Spinal cord (tissue), 10 donors: ENCODE measurements around the gene CHST3. TPM values are rescaled to one million over a fixed set of nuclear protein-coding genes. Genes with fewer than 3 reads are reported as not detected.

ENCODE experiments used
- DNase-seq, 6 donors: peaks; one replicate each; pipeline versions ENCODE4 v3.0.0 to v3.0.0-alpha.2; 2013 to 2015; ENCODE audit warnings: low spot score in 6 of 6, low read depth in 4 of 6
- H3K27ac ChIP-seq: one replicate; pipeline ENCODE4 v1.5.1; 2013; ENCODE audit warnings: low read depth, low read length, control low read depth
- H3K27me3 ChIP-seq: one replicate; pipeline ENCODE4 v1.6.1; 2013; ENCODE audit warnings: low read length; ENCODE audit not compliant: control insufficient read depth, insufficient read depth
- H3K36me3 ChIP-seq: one replicate; pipeline ENCODE4 v1.6.1; 2013; ENCODE audit warnings: low read length; ENCODE audit not compliant: control insufficient read depth, insufficient read depth
- H3K4me1 ChIP-seq: one replicate; pipeline ENCODE4 v1.6.1; 2013; ENCODE audit warnings: low read length; ENCODE audit not compliant: control insufficient read depth, insufficient read depth
- H3K4me3 ChIP-seq: one replicate; pipeline ENCODE4 v1.5.1; 2013; ENCODE audit warnings: low read depth, low read length, control low read depth
- H3K9me3 ChIP-seq: one replicate; pipeline ENCODE4 v1.6.1; 2013; ENCODE audit warnings: low read length; ENCODE audit not compliant: control insufficient read depth, insufficient read depth
- WGBS: methylation state at CpG from one replicate; pipeline ENCODE4 v1.1.5; 2013; ENCODE audit warnings: missing lambda C conversion rate; ENCODE audit not compliant: insufficient coverage; 5-methylcytosine and 5-hydroxymethylcytosine counted together
- polyA plus RNA-seq, 2 donors: library from polyadenylated mRNA; unstranded; fragments of 120-200 nt; gene quantifications; one replicate each; pipeline ENCODE4 v1.2.1, GENCODE V29; 2013; ENCODE audit not compliant: insufficient read length in 2 of 2
- total RNA-seq, 2 donors: library from RNA; depleted of rRNA in 1 of 2; stranded (reverse); fragments of 120-200 nt in 1 of 2; fragments of >200 nt in 1 of 2; gene quantifications; one replicate each; pipeline versions ENCODE4 v1.2.3 to v1.2.4, GENCODE V29; 2013 to 2014
- donor health status: healthy.

Gene CHST3
- total and polyA plus RNA-seq, 4 donors = 28.4 to 34.2 (median 31.3) TPM

GRCh38 chr10:72044417-72045041 is 80.3 kb downstream of the CHST3 start:
- H3K27me3 ChIP-seq = no peaks in the 10 kb centered on the region
- WGBS = 22% methylated on average over 17 of the region's 17 CpGs
- peak overlapping the region; percentile 82 for H3K27ac ChIP-seq
- no peak overlapping the region for H3K4me3 ChIP-seq
- no peaks in the 10 kb centered on the region for H3K9me3 ChIP-seq
- DNase-seq = peak; percentile 41 to 88 (median 62)
- H3K36me3 ChIP-seq = no peaks in the 10 kb centered on the region
- H3K4me1 ChIP-seq = peaks cover 28% of the 10 kb centered on the region

GRCh38 chr10:72045586-72045985 is 81.4 kb downstream of the CHST3 start:
- H3K27ac ChIP-seq = no peak overlapping the region

GRCh38 chr10:72048450-72049124 is 84.4 kb downstream of the CHST3 start:
- Histone ChIP-seq H3K27me3 (no peaks in the 10 kb centered on the region), H3K27ac (no peak overlapping the region), H3K4me1 (peaks cover 17% of the 10 kb centered on the region), H3K9me3 (no peaks in the 10 kb centered on the region), H3K4me3 (no peak overlapping the region), H3K36me3 (no peaks in the 10 kb centered on the region)
- peak; percentile 91 to 98 (median 94) for DNase-seq
- 1% methylated on average over 7 of the region's 12 CpGs for WGBS

More at GRCh38 chr10:72045586-72045985, 81.4 kb downstream of the CHST3 start:
- H3K36me3 ChIP-seq = no peaks in the 10 kb centered on the region
- no peak overlapping the region for H3K4me3 ChIP-seq
- H3K9me3 ChIP-seq = no peaks in the 10 kb centered on the region
- WGBS = no CpG with 5 or more reads among the region's 2 CpGs
- no peaks in the 10 kb centered on the region for H3K27me3 ChIP-seq
- DNase-seq = no peak
- peaks cover 26% of the 10 kb centered on the region for H3K4me1 ChIP-seq

- no peak overlapping the region for H3K27ac ChIP-seq
- H3K27me3 ChIP-seq = no peaks in the 10 kb centered on the region
- H3K36me3 ChIP-seq = no peaks in the 10 kb centered on the region
- H3K4me1 ChIP-seq = peaks cover 9% of the 10 kb centered on the region
- H3K9me3 ChIP-seq = no peaks in the 10 kb centered on the region
- no peak for DNase-seq
- 93% methylated on average over 1 of the region's 1 CpG for WGBS
- no peak overlapping the region for H3K4me3 ChIP-seq
Observed at GRCh38 chr10:72049472-72049871, 85.3 kb downstream of the CHST3 start.

- no peaks in the 10 kb centered on the region for H3K36me3 ChIP-seq
- 74% methylated on average over 2 of the region's 5 CpGs for WGBS
- no peaks in the 10 kb centered on the region for H3K27me3 ChIP-seq
- no peaks in the 10 kb centered on the region for H3K9me3 ChIP-seq
- no peak overlapping the region for H3K4me3 ChIP-seq
- no peak for DNase-seq
- H3K4me1 ChIP-seq = peaks cover 2% of the 10 kb centered on the region
- H3K27ac ChIP-seq = no peak overlapping the region
Observed at GRCh38 chr10:72049969-72050781, 86.0 kb downstream of the CHST3 start.

GRCh38 chr10:72050873-72051272 is 86.7 kb downstream of the CHST3 start:
- H3K27ac ChIP-seq = no peak overlapping the region
- 94% methylated on average over 2 of the region's 3 CpGs for whole genome bisulfite sequencing
- DNase-seq = no peak
- no peak overlapping the region for H3K4me3 ChIP-seq
- no peaks in the 10 kb centered on the region for H3K27me3 ChIP-seq
- H3K36me3 ChIP-seq = no peaks in the 10 kb centered on the region
- H3K9me3 ChIP-seq = no peaks in the 10 kb centered on the region
- H3K4me1 ChIP-seq = no peaks in the 10 kb centered on the region

GRCh38 chr10:72053690-72054089 is 89.5 kb downstream of the CHST3 start:
- no peak for DNase-seq
- no peaks in the 10 kb centered on the region for H3K9me3 ChIP-seq
- no peak overlapping the region for H3K4me3 ChIP-seq
- no peak overlapping the region for H3K27ac ChIP-seq
- 90% methylated on average over 7 of the region's 7 CpGs for WGBS
- H3K4me1 ChIP-seq = peaks cover 14% of the 10 kb centered on the region
- H3K27me3 ChIP-seq = no peaks in the 10 kb centered on the region
- no peaks in the 10 kb centered on the region for H3K36me3 ChIP-seq

- Histone ChIP-seq H3K4me3 (no peak overlapping the region), H3K4me1 (peaks cover 14% of the 10 kb centered on the region), H3K36me3 (peaks cover 10% of the 10 kb centered on the region), H3K9me3 (no peaks in the 10 kb centered on the region), H3K27ac (no peak overlapping the region), H3K27me3 (no peaks in the 10 kb centered on the region)
- no peak for DNase-seq
- WGBS = 90% methylated on average over 3 of the region's 5 CpGs
Observed at GRCh38 chr10:72056113-72056512, 91.9 kb downstream of the CHST3 start.

GRCh38 chr10:72056932-72057751 is 92.9 kb downstream of the CHST3 start:
- H3K27ac ChIP-seq = peak overlapping the region; percentile 15
- peak in 2 of 6 donors; percentile 36 to 51 for DNase-seq
- WGBS = 53% methylated on average over 23 of the region's 25 CpGs
- H3K27me3 ChIP-seq = no peaks in the 10 kb centered on the region
- no peak overlapping the region for H3K4me3 ChIP-seq
- peaks cover 14% of the 10 kb centered on the region for H3K4me1 ChIP-seq
- H3K9me3 ChIP-seq = no peaks in the 10 kb centered on the region
- H3K36me3 ChIP-seq = peaks cover 20% of the 10 kb centered on the region
